HG02623 (cell line): ENCODE results near the gene PDZRN3.

Experiments used
- ATAC-seq: cut with Tn5 transposase; IDR thresholded peaks from one replicate; pipeline ENCODE4 v1.9.1; 2021; ENCODE audit warnings: moderate library complexity; ENCODE audit not compliant: unreplicated experiment

PDZRN3 gene

GRCh38 chr3:73529308-73530021 lies 95.3 kb downstream of the PDZRN3 start:
- ATAC-seq: no peak

- ATAC-seq: no peak
These were observed 99.2 kb downstream of the PDZRN3 start for GRCh38 chr3:73525591-73525990.

- no peak for ATAC-seq
These were observed 101.1 kb downstream of the PDZRN3 start for GRCh38 chr3:73523661-73524060.

GRCh38 chr3:73521734-73522336 lies 102.9 kb downstream of the PDZRN3 start:
- no peak for ATAC-seq

GRCh38 chr3:73520931-73521461 lies 103.7 kb downstream of the PDZRN3 start:
- ATAC-seq: no peak

GRCh38 chr3:73516631-73517030 lies 108.1 kb downstream of the PDZRN3 start:
- no peak for ATAC-seq

- no peak for ATAC-seq
These were observed 111.5 kb downstream of the PDZRN3 start for GRCh38 chr3:73513260-73513659.

- ATAC-seq: no peak
These were observed 112.9 kb downstream of the PDZRN3 start for GRCh38 chr3:73511571-73512525.

GRCh38 chr3:73510784-73511183 lies 114.0 kb downstream of the PDZRN3 start:
- no peak for ATAC-seq

GRCh38 chr3:73510334-73510733 lies 114.4 kb downstream of the PDZRN3 start:
- no peak for ATAC-seq

GRCh38 chr3:73509816-73510215 lies 114.9 kb downstream of the PDZRN3 start:
- ATAC-seq: no peak

GRCh38 chr3:73509066-73509465 lies 115.7 kb downstream of the PDZRN3 start:
- ATAC-seq: no peak

GRCh38 chr3:73508330-73508954 lies 116.3 kb downstream of the PDZRN3 start:
- ATAC-seq: peak; percentile 73

GRCh38 chr3:73504852-73505251 lies 119.9 kb downstream of the PDZRN3 start:
- ATAC-seq: no peak

- no peak for ATAC-seq
These were observed 120.5 kb downstream of the PDZRN3 start for GRCh38 chr3:73504239-73504638.

GRCh38 chr3:73503781-73504180 lies 121.0 kb downstream of the PDZRN3 start:
- ATAC-seq: no peak

- peak; percentile 67 for ATAC-seq
These were observed 121.8 kb downstream of the PDZRN3 start for GRCh38 chr3:73502609-73503583.

GRCh38 chr3:73500321-73500720 lies 124.4 kb downstream of the PDZRN3 start:
- ATAC-seq: no peak

GRCh38 chr3:73499787-73500186 lies 125.0 kb downstream of the PDZRN3 start:
- ATAC-seq: peak; percentile 50
